ENCODE measurements around the gene SPRY4.

GRCh38 chr5:142295084-142295758 is 29.6 kb downstream of the SPRY4 start:
- no peak for TF ChIP-seq GTF2F1 (IDR thresholded peaks at IDR 0.05; ENCODE audit: borderline replicate concordance, low read depth, low read length)
- peak; percentile 35 to 59; a peak in 2 of 3 replicates for TF ChIP-seq POLR2A (IDR thresholded peaks at IDR 0.05; ENCODE audit: control extremely low read depth in 1 of 2, low read depth in 2 of 2, low read length in 2 of 2)
- TF ChIP-seq CTCF (IDR thresholded peaks at IDR 0.05; ENCODE audit: control extremely low read depth in 1 of 3, insufficient read depth in 1 of 3, low read depth in 1 of 3, low read length in 3 of 3), result no peak
- no peak for TF ChIP-seq SIN3A (conservative IDR thresholded peaks at IDR 0.05 in 1 of 2, IDR thresholded peaks at IDR 0.05 in 1 of 2; ENCODE audit: low read depth in 1 of 2, low read length in 2 of 2)

Data from H1 (cell line).